Measurements from ENCODE around the gene UBA1. TPM values are rescaled to one million over a fixed set of nuclear protein-coding genes. Genes with fewer than 3 reads are reported as not detected.
A peak's percentile ranks its signal among the peaks of the same experiment; 100 is the strongest.

Gene UBA1
- total and polyA plus RNA-seq, 2 of the 13 experiments (the other 11 are each of a cell fraction or from before 2014, with no cell fraction given), result 93.3 to 129 TPM

DNA sequence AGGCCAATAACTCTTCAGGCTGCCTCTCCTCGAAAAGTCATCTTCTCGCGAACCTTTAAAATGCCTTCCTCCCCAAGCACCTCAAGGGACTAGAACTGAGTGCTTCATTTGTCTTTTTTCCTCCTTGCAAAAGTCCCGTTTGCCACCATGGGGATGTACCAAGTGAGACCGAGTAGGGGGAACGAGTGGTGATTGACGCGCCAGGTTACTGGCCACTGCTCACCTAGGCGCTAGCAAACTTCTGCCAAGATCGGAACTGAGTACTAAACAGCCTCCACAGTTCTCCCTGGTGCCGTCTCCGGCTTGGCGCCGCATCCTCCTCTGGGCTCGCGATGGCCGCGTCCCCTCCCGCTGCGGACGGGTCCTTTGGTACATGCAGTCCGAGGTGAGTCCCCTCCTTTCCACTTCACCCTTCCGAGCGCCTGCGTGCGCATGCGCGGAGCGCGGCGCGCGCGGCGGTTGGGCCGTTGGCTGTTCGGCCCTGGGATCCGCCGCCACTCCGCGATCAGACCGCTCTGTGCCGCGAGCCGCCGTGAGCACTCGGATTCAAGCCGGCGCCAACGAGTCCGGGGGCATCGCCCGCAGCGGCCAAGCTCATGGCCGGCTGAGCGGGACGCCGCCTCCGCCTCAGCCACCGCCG lies 24.8 kb downstream of the UBA1 start, which contains the start of gene CDK16 (continued):
- TF ChIP-seq, protein P1, sequence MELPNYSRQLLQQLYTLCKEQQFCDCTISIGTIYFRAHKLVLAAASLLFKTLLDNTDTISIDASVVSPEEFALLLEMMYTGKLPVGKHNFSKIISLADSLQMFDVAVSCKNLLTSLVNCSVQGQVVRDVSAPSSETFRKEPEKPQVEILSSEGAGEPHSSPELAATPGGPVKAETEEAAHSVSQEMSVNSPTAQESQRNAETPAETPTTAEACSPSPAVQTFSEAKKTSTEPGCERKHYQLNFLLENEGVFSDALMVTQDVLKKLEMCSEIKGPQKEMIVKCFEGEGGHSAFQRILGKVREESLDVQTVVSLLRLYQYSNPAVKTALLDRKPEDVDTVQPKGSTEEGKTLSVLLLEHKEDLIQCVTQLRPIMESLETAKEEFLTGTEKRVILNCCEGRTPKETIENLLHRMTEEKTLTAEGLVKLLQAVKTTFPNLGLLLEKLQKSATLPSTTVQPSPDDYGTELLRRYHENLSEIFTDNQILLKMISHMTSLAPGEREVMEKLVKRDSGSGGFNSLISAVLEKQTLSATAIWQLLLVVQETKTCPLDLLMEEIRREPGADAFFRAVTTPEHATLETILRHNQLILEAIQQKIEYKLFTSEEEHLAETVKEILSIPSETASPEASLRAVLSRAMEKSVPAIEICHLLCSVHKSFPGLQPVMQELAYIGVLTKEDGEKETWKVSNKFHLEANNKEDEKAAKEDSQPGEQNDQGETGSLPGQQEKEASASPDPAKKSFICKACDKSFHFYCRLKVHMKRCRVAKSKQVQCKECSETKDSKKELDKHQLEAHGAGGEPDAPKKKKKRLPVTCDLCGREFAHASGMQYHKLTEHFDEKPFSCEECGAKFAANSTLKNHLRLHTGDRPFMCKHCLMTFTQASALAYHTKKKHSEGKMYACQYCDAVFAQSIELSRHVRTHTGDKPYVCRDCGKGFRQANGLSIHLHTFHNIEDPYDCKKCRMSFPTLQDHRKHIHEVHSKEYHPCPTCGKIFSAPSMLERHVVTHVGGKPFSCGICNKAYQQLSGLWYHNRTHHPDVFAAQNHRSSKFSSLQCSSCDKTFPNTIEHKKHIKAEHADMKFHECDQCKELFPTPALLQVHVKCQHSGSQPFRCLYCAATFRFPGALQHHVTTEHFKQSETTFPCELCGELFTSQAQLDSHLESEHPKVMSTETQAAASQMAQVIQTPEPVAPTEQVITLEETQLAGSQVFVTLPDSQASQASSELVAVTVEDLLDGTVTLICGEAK (IDR thresholded peaks at IDR 0.05), result no peak
- TF ChIP-seq, protein P1 (CRISPR knock-in tag; IDR thresholded peaks at IDR 0.05), result no peak
- TF ChIP-seq SIN3B (IDR thresholded peaks at IDR 0.05; ENCODE audit: low read length) (no peak), TAF1 (CRISPR knock-in tag; IDR thresholded peaks at IDR 0.05) (peak; percentile 65; the same call in 1 of the 2 replicates), HMGA1 (CRISPR knock-in tag; conservative IDR thresholded peaks at IDR 0.05) (no peak), ELF3 (CRISPR knock-in tag; IDR thresholded peaks at IDR 0.05) (no peak), ZNF83 (CRISPR knock-in tag; IDR thresholded peaks at IDR 0.05; ENCODE audit: borderline replicate concordance) (no peak), ZNF205 (CRISPR knock-in tag; IDR thresholded peaks at IDR 0.05) (no peak), STAG1 (CRISPR knock-in tag; IDR thresholded peaks at IDR 0.05) (no peak), SUZ12 (IDR thresholded peaks at IDR 0.05; ENCODE audit: low read depth, low read length) (no peak), ZNF670 (CRISPR knock-in tag; IDR thresholded peaks at IDR 0.05; ENCODE audit: borderline replicate concordance) (no peak), MYC (CRISPR knock-in tag; IDR thresholded peaks at IDR 0.05; ENCODE audit: borderline replicate concordance) (no peak; the same call in 1 of the 2 replicates), ZNF451 (CRISPR knock-in tag; IDR thresholded peaks at IDR 0.05) (no peak), ZKSCAN5 (CRISPR knock-in tag; IDR thresholded peaks at IDR 0.05) (no peak), ZNF121 (CRISPR knock-in tag; IDR thresholded peaks at IDR 0.05) (no peak), MEIS2 (CRISPR knock-in tag; IDR thresholded peaks at IDR 0.05) (no peak)
- TF ChIP-seq, protein P2, sequence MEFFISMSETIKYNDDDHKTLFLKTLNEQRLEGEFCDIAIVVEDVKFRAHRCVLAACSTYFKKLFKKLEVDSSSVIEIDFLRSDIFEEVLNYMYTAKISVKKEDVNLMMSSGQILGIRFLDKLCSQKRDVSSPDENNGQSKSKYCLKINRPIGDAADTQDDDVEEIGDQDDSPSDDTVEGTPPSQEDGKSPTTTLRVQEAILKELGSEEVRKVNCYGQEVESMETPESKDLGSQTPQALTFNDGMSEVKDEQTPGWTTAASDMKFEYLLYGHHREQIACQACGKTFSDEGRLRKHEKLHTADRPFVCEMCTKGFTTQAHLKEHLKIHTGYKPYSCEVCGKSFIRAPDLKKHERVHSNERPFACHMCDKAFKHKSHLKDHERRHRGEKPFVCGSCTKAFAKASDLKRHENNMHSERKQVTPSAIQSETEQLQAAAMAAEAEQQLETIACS (CRISPR knock-in tag; IDR thresholded peaks at IDR 0.05), result no peak
- TF ChIP-seq, protein P3, sequence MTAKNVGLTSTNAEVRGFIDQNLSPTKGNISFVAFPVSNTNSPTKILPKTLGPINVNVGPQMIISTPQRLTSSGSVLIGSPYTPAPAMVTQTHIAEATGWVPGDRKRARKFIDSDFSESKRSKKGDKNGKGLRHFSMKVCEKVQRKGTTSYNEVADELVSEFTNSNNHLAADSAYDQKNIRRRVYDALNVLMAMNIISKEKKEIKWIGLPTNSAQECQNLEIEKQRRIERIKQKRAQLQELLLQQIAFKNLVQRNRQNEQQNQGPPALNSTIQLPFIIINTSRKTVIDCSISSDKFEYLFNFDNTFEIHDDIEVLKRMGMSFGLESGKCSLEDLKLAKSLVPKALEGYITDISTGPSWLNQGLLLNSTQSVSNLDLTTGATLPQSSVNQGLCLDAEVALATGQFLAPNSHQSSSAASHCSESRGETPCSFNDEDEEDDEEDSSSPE (CRISPR knock-in tag; IDR thresholded peaks at IDR 0.05), result no peak
